ENCODE measurements around the gene HEPHL1.

- TF ChIP-seq SUZ12 (IDR thresholded peaks at IDR 0.05; ENCODE audit: extremely low read depth, insufficient read depth, insufficient read length) (no peak), YY1 (IDR thresholded peaks at IDR 0.05; ENCODE audit: insufficient read depth, insufficient read length) (no peak)
These were observed 123.1 kb downstream of the HEPHL1 start for GRCh38 chr11:94144216-94144615.
